IPS DF 4.7 (cell line): ENCODE measurements around the gene BCAR3.
"Not testable (repeated sequence)": the region's sequence is repeated elsewhere in the genome, so short reads cannot be mapped to it uniquely, and the experiment has no call there.

ENCODE experiments used
- DNase-seq: peaks from one replicate; pipeline ENCODE4 v3.0.0-alpha.2; 2013; ENCODE audit warnings: low spot score; ENCODE audit errors: extremely low read depth

BCAR3 gene

GRCh38 chr1:93669369-93669768 is 12.3 kb downstream of the BCAR3 start:
- DNase-seq = no peak

DNA sequence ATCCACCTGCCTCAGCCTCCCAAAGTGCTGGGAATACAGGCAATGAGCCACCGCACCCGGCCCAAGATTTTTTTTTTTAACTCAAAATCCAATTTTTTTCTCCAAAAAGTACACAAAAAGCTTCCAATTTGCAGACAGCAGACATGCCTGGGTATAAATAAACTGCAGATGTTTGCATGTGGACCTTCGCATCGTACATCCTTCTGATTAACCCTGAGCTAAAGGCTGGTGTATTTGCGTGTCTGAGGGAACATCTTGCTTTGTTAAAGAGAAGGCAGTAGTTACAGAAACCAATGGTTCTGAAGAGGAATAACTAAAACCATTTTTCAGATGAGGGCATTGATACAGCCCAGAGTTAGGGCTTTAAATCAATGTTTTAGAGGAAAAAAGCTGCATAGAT is 12.7 kb downstream of the BCAR3 start:
- DNase-seq = no peak

- no peak for DNase-seq
Observed at GRCh38 chr1:93668121-93668520, 13.5 kb downstream of the BCAR3 start.

GRCh38 chr1:93667642-93668041 is 14.0 kb downstream of the BCAR3 start:
- no peak for DNase-seq

GRCh38 chr1:93666613-93667384 is 14.8 kb downstream of the BCAR3 start:
- no peak for DNase-seq

DNA sequence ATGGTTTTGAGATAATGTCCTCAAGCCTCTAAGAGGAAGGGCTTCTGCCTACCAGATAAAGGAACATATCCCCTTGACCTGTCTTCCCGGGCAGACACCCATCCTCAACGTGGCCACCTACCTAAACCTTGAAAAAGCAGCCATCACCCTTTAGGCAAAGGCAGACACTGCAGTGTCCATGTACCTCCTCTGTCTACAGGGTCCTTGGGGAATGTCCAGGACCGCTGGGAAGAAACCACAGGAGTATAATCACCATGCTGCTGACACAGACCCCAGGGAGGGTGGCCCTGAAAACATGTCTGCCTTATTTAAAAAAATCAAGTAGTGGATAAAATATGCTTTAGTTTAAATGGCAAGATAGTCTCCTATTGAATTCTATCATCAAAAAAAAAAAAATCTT is 16.6 kb downstream of the BCAR3 start:
- DNase-seq = no peak

DNA sequence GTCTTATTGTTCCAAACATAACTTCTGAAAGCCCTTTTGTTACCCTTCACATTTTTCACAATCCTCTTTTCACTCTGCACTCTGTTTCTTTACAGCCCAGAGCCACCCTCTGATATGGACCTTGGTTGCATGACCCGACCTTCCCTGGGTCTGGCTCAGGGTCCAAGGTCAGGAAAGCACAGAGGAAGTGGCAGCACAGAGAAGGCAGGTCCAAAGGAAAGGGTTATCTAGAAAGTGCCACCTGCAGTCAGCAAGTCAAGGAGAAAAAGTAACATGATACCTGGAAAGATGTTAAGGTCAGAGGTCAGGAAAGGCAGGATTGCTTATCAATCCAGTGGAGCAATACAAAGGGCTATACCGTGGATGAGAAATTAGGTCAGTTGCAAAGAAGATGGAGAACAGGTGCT is 18.4 kb downstream of the BCAR3 start:
- DNase-seq = no peak

- DNase-seq = no peak
Observed at GRCh38 chr1:93662481-93663207, 19.0 kb downstream of the BCAR3 start.

- no peak for DNase-seq
Observed at GRCh38 chr1:93661829-93662474, 19.7 kb downstream of the BCAR3 start.

DNA sequence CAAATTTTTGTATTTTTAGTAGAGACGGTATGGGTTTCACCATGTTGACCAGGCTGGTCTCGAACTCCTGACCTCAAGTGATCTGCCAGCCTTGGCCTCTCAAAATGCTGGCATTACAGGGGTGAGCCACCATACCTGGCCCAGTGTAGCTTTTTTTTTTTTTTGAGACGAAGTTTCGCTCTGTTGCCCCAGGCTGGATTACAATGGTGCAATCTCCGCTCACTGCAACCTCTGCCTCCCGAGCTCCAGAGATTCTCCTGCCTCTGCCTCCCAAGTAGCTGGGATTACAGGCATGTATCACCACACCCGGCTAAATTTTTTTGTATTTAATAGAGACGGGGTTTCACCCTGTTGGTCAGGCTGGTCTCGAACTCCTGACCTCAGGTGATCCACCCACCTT is 20.3 kb downstream of the BCAR3 start:
- DNase-seq = not testable (repeated sequence)

GRCh38 chr1:93659822-93660503 is 21.7 kb downstream of the BCAR3 start:
- no peak for DNase-seq

DNA sequence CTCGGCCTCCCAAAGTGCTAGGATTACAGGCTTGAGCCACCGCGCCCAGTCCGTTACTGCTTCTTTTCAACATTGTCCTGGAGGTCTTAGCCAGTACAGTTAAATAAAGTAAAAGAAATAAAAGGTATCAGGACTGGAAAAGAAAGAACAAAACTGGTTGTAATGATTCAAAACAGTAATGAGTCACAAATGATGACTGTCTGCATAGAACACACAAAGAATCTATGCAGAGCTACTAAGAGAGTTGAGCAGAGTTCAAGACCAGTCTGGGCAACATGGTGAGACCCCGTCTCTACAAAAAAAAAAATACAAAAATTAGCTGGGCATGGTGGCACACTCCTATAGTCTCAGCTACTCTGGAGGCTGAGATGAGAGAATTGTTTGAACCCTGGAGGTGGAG is 23.4 kb downstream of the BCAR3 start:
- DNase-seq = no peak

GRCh38 chr1:93656491-93656890 is 25.1 kb downstream of the BCAR3 start:
- DNase-seq = no peak

- no peak for DNase-seq
Observed at GRCh38 chr1:93653656-93654055, 28.0 kb downstream of the BCAR3 start.

- DNase-seq = no peak
Observed at GRCh38 chr1:93652323-93652949, 29.2 kb downstream of the BCAR3 start.

- DNase-seq = no peak
Observed at GRCh38 chr1:93651695-93652094, 29.9 kb downstream of the BCAR3 start.

GRCh38 chr1:93650159-93650558 is 31.5 kb downstream of the BCAR3 start:
- DNase-seq = not testable (repeated sequence)

DNA sequence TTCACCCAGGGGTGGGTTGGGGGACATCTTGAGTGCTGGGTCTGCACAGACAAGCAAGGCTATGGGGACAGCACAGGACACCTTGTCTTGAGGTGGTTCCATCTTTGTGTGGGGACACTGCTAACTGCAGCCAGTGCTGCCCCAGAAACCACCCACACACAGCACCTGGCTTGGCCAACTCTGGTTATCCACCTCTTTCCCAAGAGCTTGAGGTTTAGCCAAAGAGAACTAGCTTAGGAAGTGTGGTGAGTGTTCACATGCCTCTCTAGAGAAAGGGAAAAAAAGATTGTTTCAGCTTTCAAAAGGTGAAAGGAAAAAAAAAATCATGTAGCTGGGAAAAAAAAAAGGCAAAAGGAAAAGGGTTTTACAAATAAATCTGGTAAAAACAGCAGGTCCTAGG is 32.4 kb downstream of the BCAR3 start:
- DNase-seq = no peak

GRCh38 chr1:93648656-93649055 is 33.0 kb downstream of the BCAR3 start:
- no peak for DNase-seq

- no peak for DNase-seq
Observed at GRCh38 chr1:93641527-93641926, 40.1 kb downstream of the BCAR3 start.

DNA sequence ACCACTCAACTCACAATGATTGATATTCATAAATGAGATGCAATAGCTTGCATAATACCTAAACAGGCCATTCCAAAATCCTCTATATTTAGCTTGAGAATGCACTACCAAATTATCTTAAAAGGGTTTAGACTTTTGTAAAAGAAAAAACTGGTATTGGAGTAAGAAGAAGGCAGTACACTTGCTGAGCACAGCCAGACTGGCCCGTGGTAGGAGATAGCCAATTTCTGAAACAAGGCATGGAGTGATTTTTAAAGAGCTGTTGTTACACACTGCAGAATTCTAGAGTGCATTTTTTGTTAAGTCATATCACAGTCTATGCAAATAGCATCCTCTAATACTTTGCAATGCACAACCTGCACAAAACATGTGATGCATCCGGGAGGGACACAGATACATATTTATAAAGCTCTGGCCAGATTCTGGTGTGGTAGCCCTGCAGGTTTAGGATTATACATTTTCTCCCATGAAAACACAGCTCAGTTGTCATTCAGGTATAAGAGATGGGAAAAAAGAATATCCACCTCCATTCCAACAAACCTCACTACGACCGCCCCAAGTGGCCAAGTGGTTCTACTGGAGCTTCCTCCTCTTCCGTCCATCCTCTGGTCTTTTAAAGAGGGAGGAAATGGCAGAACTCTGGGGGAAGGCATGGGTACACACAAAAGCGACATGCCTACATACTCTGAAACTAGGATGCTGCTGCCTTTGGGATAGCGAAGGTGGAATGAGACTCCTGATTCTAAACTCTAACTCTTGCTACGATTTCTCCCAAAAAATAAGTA is 40.8 kb downstream of the BCAR3 start:
- DNase-seq = no peak
